Astrocyte of the spinal cord (primary cell): ENCODE measurements around the gene PSME4.
A peak's percentile ranks its signal among the peaks of the same experiment; 100 is the strongest.
"Not testable (repeated sequence)": the region's sequence is repeated elsewhere in the genome, so short reads cannot be mapped to it uniquely, and the experiment has no call there.

Source experiments
- DNase-seq: peaks from one replicate; pipeline ENCODE4 v3.0.0; 2011; ENCODE audit warnings: low read depth, low spot score
- H3K4me3 ChIP-seq: 2 replicates; pipeline ENCODE4 v1.5.1; 2011; ENCODE audit warnings: low read depth, mild to moderate bottlenecking, low read length, moderate library complexity
- in situ Hi-C: cut with HindIII; loops from 2 replicates; pipeline ENCODE4 v1.10.0; 2017; ENCODE audit warnings: low sequenced_read_pairs
- TF ChIP-seq, protein P1 (sequence below): IDR thresholded peaks from 2 replicates; pipeline ENCODE4 v1.5.1; 2012; ENCODE audit warnings: low read depth, mild to moderate bottlenecking, low read length, inconsistent platforms

Gene PSME4

DNA sequence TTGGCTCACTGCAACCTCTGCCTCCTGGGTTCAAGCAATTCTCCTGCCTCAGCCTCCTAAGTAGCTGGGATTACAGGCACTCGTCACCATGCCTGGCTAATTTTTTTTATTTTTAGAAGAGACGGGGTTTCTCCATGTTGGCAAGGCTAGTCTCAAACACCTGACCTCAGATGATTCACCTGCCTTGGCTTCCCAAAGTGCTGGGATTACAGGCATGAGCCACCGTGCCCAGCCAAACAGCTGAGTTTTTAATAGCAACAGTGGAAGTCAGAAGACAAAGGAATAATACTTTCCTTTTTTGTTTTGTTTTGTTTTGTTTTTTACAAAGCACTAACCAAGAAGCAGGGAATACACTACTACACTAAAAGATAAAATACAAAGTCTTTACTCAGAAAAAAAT, 127.9 kb downstream of the PSME4 start:
- H3K4me3 ChIP-seq = no peak overlapping the region
- in situ Hi-C loops = no loop called here
- no peak for DNase-seq
- TF ChIP-seq, protein P1, sequence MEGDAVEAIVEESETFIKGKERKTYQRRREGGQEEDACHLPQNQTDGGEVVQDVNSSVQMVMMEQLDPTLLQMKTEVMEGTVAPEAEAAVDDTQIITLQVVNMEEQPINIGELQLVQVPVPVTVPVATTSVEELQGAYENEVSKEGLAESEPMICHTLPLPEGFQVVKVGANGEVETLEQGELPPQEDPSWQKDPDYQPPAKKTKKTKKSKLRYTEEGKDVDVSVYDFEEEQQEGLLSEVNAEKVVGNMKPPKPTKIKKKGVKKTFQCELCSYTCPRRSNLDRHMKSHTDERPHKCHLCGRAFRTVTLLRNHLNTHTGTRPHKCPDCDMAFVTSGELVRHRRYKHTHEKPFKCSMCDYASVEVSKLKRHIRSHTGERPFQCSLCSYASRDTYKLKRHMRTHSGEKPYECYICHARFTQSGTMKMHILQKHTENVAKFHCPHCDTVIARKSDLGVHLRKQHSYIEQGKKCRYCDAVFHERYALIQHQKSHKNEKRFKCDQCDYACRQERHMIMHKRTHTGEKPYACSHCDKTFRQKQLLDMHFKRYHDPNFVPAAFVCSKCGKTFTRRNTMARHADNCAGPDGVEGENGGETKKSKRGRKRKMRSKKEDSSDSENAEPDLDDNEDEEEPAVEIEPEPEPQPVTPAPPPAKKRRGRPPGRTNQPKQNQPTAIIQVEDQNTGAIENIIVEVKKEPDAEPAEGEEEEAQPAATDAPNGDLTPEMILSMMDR = no peak

DNA sequence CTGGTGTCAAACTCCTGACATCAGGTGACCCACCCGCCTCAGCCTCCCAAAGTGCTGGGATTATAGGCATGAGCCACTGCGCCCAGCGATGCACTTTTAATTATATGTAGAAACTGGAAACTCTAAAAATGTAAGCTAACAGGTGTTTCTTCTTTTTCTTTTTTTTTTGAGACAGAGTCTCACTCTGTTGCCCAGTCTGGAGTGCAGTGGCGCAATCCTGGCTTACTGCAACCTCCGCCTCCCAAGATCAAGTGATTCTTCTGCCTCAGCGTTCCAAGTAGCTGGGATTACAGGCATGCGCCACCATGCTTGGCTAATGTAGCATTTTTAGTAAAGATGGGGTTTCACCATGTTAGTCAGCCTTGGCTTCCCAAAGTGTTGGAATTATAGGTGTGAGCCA, 129.1 kb downstream of the PSME4 start:
- in situ Hi-C loops, H3K4me3 ChIP-seq, DNase-seq: not testable (repeated sequence)

DNA sequence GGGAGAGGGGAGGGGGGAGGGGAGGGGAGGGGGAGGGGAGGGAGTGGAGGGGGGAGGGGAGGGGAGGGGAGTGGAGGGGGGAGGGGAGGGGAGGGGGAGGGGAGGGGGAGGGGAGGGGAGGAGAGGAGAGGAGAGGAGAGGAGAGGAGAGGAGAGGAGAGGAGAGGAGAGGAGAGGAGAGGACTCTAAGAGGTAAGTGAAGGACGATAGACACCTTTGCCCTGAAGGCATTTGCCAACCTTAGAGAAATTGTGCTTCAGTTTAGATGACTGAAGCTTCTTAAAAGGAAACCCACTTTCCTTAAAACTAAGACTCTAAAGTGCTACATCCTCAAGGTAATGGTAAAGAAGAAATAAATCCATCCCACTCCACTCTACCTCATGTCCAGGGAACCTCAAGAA, 130.2 kb downstream of the PSME4 start:
- no peak overlapping the region for H3K4me3 ChIP-seq
- in situ Hi-C loops = no loop called here
- TF ChIP-seq, protein P1 = no peak
- DNase-seq = no peak

DNA sequence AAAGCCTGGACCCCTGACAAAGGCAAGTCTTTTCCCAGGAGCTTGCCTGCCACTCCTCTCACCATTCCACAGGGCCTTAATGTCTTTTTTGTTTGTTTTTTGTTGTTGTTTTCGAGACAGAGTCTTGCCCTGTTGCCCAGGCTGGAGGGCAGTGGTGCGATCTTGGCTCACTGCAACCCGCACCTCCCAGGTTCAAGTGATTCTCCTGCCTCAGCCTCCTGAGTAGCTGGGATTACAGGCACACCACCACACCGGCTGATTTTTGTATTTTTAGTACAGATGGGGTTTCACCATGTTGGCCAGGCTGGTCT, 140.9 kb downstream of the PSME4 start:
- DNase-seq, in situ Hi-C loops, H3K4me3 ChIP-seq: not testable (repeated sequence)

DNA sequence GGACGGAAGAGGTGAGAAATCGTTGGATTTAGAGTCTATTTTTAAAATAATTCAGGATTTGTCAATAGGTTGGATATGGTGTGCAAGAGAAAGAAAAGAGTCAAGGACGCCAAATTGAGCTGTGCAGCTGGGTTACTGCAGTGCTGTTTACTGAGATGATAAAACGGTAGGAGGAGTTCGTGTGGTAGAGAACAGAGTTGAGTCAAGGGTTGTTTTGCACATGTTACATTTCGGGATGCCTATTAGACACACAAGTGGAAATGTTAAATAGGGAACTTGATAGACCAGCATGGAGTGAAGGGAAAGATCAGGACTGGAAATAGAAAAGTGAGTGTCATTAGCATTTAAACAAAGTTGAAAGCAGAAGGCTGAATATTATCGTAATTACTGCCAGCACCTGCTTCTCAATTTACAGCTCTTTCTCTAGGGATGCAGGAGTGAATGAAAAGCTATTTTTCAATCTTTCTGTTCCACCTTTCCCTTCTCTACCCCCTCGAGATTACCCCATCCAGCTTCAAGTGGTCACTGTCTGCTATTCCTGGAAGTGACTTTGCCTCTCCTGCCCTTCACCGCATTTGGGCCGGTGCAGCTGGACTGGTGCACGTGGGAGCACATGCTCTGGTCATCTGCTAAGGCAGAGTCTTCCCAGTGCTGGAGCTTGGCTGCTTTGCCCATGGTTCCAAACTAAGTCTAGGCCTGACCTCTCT, 141.4 kb downstream of the PSME4 start:
- no peak for DNase-seq
- in situ Hi-C loops = no loop called here
- TF ChIP-seq, protein P1 = no peak
- H3K4me3 ChIP-seq = no peak overlapping the region

DNA sequence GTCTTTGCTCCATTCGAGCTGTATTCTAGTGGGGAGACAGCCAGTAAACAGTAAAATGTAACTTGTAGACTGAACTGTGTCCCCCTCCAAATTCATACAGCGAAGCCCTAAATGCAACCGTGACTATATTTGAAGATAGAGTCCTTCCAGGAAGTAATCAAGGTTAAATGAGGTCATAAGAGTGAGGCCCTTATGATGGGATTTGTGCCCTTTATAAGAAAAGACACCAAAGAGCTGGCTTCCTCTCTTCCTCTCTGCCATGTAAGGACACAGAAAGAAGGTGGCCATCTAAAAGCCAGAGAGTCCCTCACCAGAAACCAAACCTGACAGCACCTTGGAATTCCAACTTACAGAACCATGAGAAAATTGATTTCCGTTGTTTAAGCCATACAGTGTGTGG, 142.5 kb downstream of the PSME4 start:
- in situ Hi-C loops = no loop called here

DNA sequence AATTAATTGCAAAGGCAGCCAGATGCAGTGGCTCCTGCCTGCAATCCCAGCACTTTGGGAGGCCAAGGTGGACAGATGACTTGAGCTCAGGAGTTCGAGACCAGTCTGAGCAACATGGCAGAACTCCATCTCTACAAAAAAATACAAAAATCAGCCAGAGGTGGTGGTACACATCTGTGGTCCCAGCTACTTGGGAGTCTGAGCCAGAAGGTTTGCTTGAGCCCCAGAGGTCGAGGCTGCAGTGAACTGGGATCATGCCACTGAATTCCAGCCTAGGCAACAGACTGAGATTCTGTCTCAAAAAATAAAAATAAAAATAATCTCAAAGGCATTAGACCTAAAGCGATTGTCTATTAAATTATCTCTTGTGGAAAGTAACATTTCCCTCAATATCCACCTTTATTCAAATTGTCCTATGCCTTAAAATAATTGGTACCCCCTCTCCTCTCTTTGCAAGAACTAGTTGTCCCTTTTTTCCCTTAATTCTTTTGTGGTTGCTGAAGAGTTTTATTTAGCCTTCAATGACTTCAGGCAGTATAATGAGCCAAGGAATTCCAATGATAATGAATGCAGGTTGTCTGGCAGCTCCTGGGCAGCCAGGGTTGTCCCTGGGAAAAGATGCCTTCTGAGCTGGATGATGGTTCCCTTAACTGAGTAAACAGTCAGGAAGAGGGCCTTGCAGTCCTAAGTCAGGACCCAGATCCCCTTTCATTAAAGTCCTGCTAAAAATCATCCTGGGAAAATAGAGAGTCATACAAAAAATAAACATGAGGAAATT, 143.2 kb downstream of the PSME4 start:
- TF ChIP-seq, protein P1 = no peak
- DNase-seq = peak; percentile 13
- no peak overlapping the region for H3K4me3 ChIP-seq
- in situ Hi-C loops = no loop called here

More for the DNA sequence above, 142.5 kb downstream of the PSME4 start:
- TF ChIP-seq, protein P1 = no peak
- no peak for DNase-seq
- H3K4me3 ChIP-seq = no peak overlapping the region
